B cell (primary cell): ENCODE measurements around the gene PHLDB3. TPM values are rescaled to one million over a fixed set of nuclear protein-coding genes. Genes with fewer than 3 reads are reported as not detected.

ENCODE experiments used
- ATAC-seq: fragments of 200-7000 bp; cut with Tn5 transposase; one replicate; pipeline ENCODE4 v1.10.0; 2021; ENCODE audit warnings: low read depth, mild to moderate bottlenecking, moderate number of reproducible peaks, moderate library complexity
- CTCF ChIA-PET: fragments of 350-600 bp; sonication (Branson Sonifier 250); formaldehyde crosslinking; loops from one replicate; lab custom pipeline; 2021; ENCODE audit warnings: antibody characterized with exemption, inconsistent platforms; lab: Charles Lee
- POLR2A ChIA-PET: fragments of 350-600 bp; sonication (Branson Sonifier 250); formaldehyde crosslinking; loops from one replicate; lab custom pipeline; 2021; ENCODE audit warnings: antibody characterized with exemption; lab: Charles Lee
- DNase-seq: peaks from one replicate; pipeline ENCODE4 v3.0.0; 2013
- H2AFZ ChIP-seq: 2 replicates; pipeline ENCODE4 v1.6.1; 2012; ENCODE audit warnings: mild to moderate bottlenecking, low read depth, low read length; ENCODE audit not compliant: insufficient read depth, poor library complexity, severe bottlenecking
- H3K27ac ChIP-seq, 2 donors: 1 replicate in 1 of 2; 2 replicates in 1 of 2; pipeline ENCODE4 v1.5.1; 2012 to 2013; ENCODE audit warnings: low read length in 2 of 2, mild to moderate bottlenecking in 2 of 2, moderate library complexity in 1 of 2
- H3K27me3 ChIP-seq, 4 experiments: fragments of 200-600 bp in 1 of 4; sonication (generic) in 1 of 4; replicated peaks in 1 of 4; 1 replicate in 2 of 4; 2 replicates in 2 of 4; pipeline versions ENCODE4 v1.6.1 to v1.7.0; 2013 to 2016; ENCODE audit warnings: low read length in 3 of 4, mild to moderate bottlenecking in 2 of 4, mixed read lengths in 1 of 4, moderate library complexity in 1 of 4; ENCODE audit not compliant: insufficient read depth in 4 of 4, control insufficient read depth in 3 of 4; ENCODE audit errors: control extremely low read depth in 1 of 4
- H3K36me3 ChIP-seq, 2 experiments: replicated peaks in 1 of 2; 1 replicate in 1 of 2; 2 replicates in 1 of 2; pipeline versions ENCODE4 v1.6.1 to v1.7.1; 2013; ENCODE audit warnings: low read length in 1 of 2; ENCODE audit not compliant: insufficient read depth in 2 of 2, control insufficient read depth in 1 of 2; ENCODE audit errors: control extremely low read depth in 1 of 2, extremely low read depth in 1 of 2
- H3K4me1 ChIP-seq, 2 donors: fragments of 200-600 bp in 1 of 2; sonication (generic) in 1 of 2; 1 replicate in 1 of 2; 2 replicates in 1 of 2; pipeline versions ENCODE4 v1.5.1 to v1.6.1; 2013 to 2017; ENCODE audit warnings: low read length in 2 of 2; ENCODE audit not compliant: control insufficient read depth in 2 of 2, insufficient read depth in 2 of 2
- H3K4me2 ChIP-seq: replicated peaks from 2 replicates; pipeline ENCODE3; 2012; ENCODE audit warnings: mild to moderate bottlenecking, low read depth, low read length; ENCODE audit not compliant: poor library complexity, severe bottlenecking
- H3K4me3 ChIP-seq, 5 experiments: fragments of 200-600 bp in 1 of 5; sonication (generic) in 1 of 5; 1 replicate in 3 of 5; 2 replicates in 2 of 5; pipeline versions ENCODE4 v1.5.1 to v1.7.0; 2011 to 2016; ENCODE audit warnings: low read length in 4 of 5, mild to moderate bottlenecking in 4 of 5, low read depth in 2 of 5, control low read depth in 1 of 5, moderate library complexity in 1 of 5; ENCODE audit not compliant: insufficient read depth in 1 of 5; ENCODE audit errors: control extremely low read depth in 1 of 5, extremely low read depth in 1 of 5
- H3K79me2 ChIP-seq: fragments of 200-600 bp; sonication (generic); one replicate; pipeline ENCODE4 v1.6.0; 2016; ENCODE audit warnings: low read length; ENCODE audit not compliant: control insufficient read depth, insufficient read depth
- H3K9ac ChIP-seq: fragments of 200-600 bp; sonication (generic); 2 replicates; pipeline ENCODE4 v1.6.1; 2017; ENCODE audit warnings: mild to moderate bottlenecking, low read length, moderate library complexity
- H3K9me3 ChIP-seq, 3 donors: one replicate each; pipeline versions ENCODE4 v1.6.1 to v1.7.1; 2013; ENCODE audit warnings: low read length in 2 of 3; ENCODE audit not compliant: control insufficient read depth in 2 of 3, insufficient read depth in 1 of 3; ENCODE audit errors: control extremely low read depth in 1 of 3
- H4K20me1 ChIP-seq: 2 replicates; pipeline ENCODE4 v1.6.0; 2012; ENCODE audit warnings: mild to moderate bottlenecking, low read length; ENCODE audit not compliant: insufficient read depth, control insufficient read depth, poor library complexity, severe bottlenecking
- H3K27ac Mint-ChIP-seq: one replicate; pipeline ENCODE4 v1.8.0; 2021; ENCODE audit warnings: mixed read lengths
- H3K27me3 Mint-ChIP-seq: one replicate; pipeline ENCODE4 v1.8.0; 2021; ENCODE audit warnings: mixed read lengths
- H3K4me1 Mint-ChIP-seq: one replicate; pipeline ENCODE4 v1.8.0; 2021; ENCODE audit warnings: mixed read lengths
- H3K4me3 Mint-ChIP-seq: one replicate; pipeline ENCODE4 v1.8.0; 2021; ENCODE audit warnings: mixed read lengths
- H3K9me3 Mint-ChIP-seq: one replicate; pipeline ENCODE4 v1.8.0; 2022; ENCODE audit warnings: mixed read lengths; ENCODE audit not compliant: insufficient read depth
- CTCF ChIP-seq: fragments of 200-600 bp; IDR thresholded peaks from one replicate; pipeline ENCODE4 v1.8.0; 2022; ENCODE audit warnings: antibody characterized with exemption, mild to moderate bottlenecking
- EZH2 ChIP-seq: IDR thresholded peaks from 2 replicates; pipeline ENCODE4 v1.6.1; 2012; ENCODE audit warnings: borderline replicate concordance, low read depth, mild to moderate bottlenecking, moderate library complexity, low read length; ENCODE audit not compliant: insufficient read depth, poor library complexity, severe bottlenecking
- WGBS: methylation state at CpG from one replicate; pipeline ENCODE4 v1.1.5; 2013; ENCODE audit warnings: missing lambda C conversion rate; ENCODE audit not compliant: insufficient coverage; 5-methylcytosine and 5-hydroxymethylcytosine counted together
- intact Hi-C: fragments of 100-400 bp; cut with micrococcal nuclease; formaldehyde crosslinking; loops from one replicate; pipeline ENCODE4 v1.10.0; 2022
- polyA plus RNA-seq: library from polyadenylated mRNA; depleted of rRNA; stranded (reverse); fragments of >200 nt; gene quantifications from 2 replicates; pipeline ENCODE4 v1.2.3, GENCODE V29; 2012
- total RNA-seq, 2 donors: library from RNA; stranded (reverse); fragments of 120-200 nt in 1 of 2; gene quantifications; 1 replicate in 1 of 2; 2 replicates in 1 of 2; pipeline versions ENCODE4 v1.2.3 to v1.2.4, GENCODE V29; 2013 to 2022

The PHLDB3 gene
- total and polyA plus RNA-seq, 2 donors (not counting 1 experiment from before 2014, with no cell fraction given) = 10.2 to 30.7 TPM

GRCh38 chr19:43545276-43545675 is 40.7 kb upstream of the PHLDB3 start:
- DNase-seq (no peak), ATAC-seq (no peak)
- H3K4me1 ChIP-seq = no peaks in the 10 kb centered on the region
- Mint-ChIP-seq H3K4me3 (no peak overlapping the region), H3K27ac (no peak overlapping the region), H3K27me3 (no peaks in the 10 kb centered on the region), H3K9me3 (no peaks in the 10 kb centered on the region), H3K4me1 (no peaks in the 10 kb centered on the region)
- H3K9ac ChIP-seq = no peak overlapping the region
- no peak for TF ChIP-seq CTCF
- TF ChIP-seq EZH2 = no peak
- intact Hi-C loops = no loop called here
- H3K9me3 ChIP-seq = no peaks in the 10 kb centered on the region
- no peak overlapping the region for H3K4me3 ChIP-seq
- no peak overlapping the region for H3K27ac ChIP-seq
- peaks cover under 1 to 55% of the 10 kb centered on the region in 2 experiments for H3K36me3 ChIP-seq
- no peaks in the 10 kb centered on the region for H3K79me2 ChIP-seq
- no peaks in the 10 kb centered on the region for H3K27me3 ChIP-seq
- H3K4me2 ChIP-seq = no peak overlapping the region
- POLR2A ChIA-PET = no interaction called here
- 97% methylated on average over 5 of the region's 5 CpGs for WGBS
- no peaks in the 10 kb centered on the region for H4K20me1 ChIP-seq
- H2AFZ ChIP-seq = no peak overlapping the region
- CTCF ChIA-PET = no interaction called here

GRCh38 chr19:43544077-43544476 is 39.5 kb upstream of the PHLDB3 start:
- H3K9me3 Mint-ChIP-seq = peaks cover 3% of the 10 kb centered on the region

More at GRCh38 chr19:43544077-43544476, 39.5 kb upstream of the PHLDB3 start:
- H3K36me3 ChIP-seq = peaks cover 0 to 50% of the 10 kb centered on the region in 2 experiments
- no peak overlapping the region for H3K4me2 ChIP-seq
- POLR2A ChIA-PET = no interaction called here
- H3K4me3 Mint-ChIP-seq = no peak overlapping the region
- H4K20me1 ChIP-seq = no peaks in the 10 kb centered on the region
- no peak overlapping the region for H3K27ac ChIP-seq
- intact Hi-C loops = no loop called here
- no peaks in the 10 kb centered on the region for H3K9me3 ChIP-seq
- H3K27ac Mint-ChIP-seq = no peak overlapping the region
- no peaks in the 10 kb centered on the region for H3K27me3 ChIP-seq
- CTCF ChIA-PET = no interaction called here
- H2AFZ ChIP-seq = no peak overlapping the region
- no peaks in the 10 kb centered on the region for H3K4me1 ChIP-seq
- ATAC-seq (no peak), DNase-seq (no peak)
- H3K9ac ChIP-seq = no peak overlapping the region
- WGBS = 98% methylated on average over 9 of the region's 9 CpGs
- TF ChIP-seq EZH2 = no peak
- TF ChIP-seq CTCF = no peak
- H3K27me3 Mint-ChIP-seq = no peaks in the 10 kb centered on the region
- H3K4me3 ChIP-seq = no peak overlapping the region
- H3K4me1 Mint-ChIP-seq = no peaks in the 10 kb centered on the region
- H3K79me2 ChIP-seq = no peaks in the 10 kb centered on the region
